NCI-H524 (cell line): ENCODE measurements around the gene ADRA2B.
"Not testable (repeated sequence)": the region's sequence is repeated elsewhere in the genome, so short reads cannot be mapped to it uniquely, and the experiment has no call there.

Experiments used
- DNase-seq, 2 experiments: peaks; one replicate each; lab custom pipeline; 2025; lab: John Stamatoyannopoulos, UW

Gene ADRA2B

DNA sequence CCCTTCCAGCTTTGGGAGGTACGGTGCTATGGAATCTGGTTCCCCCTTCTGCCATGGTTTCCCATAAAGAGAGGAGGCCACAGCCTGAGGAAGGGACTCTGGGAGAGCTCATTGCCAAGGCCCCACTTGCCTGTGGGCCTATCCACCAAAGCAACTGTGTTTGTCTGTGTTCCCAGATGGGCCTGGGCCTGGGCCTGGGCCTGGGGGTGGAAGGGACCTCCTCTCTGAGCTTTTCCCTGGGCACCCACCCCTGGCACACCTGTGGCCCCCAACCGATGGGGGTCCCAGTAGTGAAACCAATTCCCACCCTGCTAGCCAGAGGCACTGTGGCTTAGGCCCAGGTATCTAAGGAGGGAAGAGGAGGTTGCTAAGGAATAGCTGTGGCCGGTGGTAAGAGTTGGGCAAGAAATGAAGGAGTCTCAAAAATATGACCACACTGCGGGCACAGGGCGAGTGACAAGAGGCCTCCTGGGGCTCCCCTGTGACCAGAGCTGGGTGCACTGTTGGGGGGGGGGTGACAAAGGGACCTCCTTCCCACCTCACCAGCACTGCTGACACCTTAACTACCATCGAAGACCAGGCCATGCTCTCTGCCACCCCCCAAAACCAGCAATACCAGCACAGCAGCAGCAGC is 33.8 kb upstream of the ADRA2B start:
- no peak for DNase-seq

DNA sequence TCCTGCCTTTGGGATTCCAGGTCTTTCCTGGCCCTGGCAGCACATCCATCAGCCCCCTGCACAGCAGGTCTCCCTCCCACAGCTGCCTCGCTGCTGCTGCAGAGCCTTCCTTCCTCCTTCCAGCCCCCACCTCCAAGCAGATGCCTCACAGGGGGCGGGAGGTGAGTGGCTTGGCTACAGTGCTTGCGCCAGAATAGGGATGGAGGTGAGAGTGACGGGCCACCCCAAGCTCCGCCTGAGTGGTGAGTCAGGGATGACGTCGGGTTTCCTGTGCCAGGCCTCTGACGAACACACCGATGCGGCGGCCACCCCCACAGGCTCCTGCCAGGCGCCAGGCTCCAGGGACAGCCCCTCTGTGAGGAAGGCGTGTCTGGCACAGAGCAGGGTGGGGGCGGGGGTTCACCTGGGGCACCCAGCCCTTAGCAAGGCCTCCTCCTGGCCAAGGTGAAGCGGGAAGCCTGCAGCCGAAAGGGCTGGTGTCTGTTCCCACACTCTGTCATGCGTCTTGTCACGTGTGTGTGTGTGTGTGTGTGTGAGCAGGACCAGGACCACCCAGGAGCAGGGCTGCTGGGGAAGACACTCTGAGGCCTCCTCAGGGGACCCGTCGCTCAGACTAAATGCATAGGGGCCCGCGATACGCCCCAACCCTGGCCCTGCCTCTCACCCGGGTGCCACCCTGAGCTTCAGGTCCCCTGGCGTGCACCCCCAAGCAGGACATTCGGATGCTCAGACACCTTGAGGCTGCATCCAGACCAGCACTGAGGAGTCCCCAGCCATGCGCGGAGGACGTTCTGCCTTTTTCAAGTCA is 32.2 kb upstream of the ADRA2B start:
- peak; percentile 15 to 36 for DNase-seq

DNA sequence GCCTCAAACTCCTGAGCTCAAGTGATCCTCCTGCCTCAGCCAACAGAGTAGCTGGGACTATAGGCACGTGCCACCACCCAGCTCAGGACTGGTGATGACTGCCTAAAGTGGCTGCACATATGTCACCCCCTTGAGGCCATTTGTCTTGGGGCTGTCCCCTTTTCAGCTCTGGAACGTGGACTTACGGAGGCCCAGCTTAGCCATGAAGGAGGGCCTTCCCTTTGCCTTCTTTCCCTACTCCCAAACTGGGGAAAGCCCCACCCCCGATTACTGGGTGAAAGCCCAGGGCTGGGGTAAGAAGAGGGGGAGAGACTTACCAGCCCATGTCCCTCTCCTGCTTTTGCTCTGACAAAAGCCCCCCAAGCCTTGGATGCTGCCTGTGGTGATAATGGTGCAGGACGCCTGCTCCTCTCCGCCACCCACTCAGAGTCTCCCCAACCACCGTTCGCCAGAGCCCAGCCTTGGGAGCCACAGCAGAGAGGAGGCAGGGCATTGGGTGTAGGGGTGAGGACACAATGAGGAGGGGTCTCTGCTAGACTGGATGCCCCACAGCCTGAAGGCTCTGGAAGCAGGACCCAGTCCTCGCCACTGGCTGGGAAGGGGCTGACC is 31.3 kb upstream of the ADRA2B start:
- DNase-seq: peak; percentile 32 to 69

DNA sequence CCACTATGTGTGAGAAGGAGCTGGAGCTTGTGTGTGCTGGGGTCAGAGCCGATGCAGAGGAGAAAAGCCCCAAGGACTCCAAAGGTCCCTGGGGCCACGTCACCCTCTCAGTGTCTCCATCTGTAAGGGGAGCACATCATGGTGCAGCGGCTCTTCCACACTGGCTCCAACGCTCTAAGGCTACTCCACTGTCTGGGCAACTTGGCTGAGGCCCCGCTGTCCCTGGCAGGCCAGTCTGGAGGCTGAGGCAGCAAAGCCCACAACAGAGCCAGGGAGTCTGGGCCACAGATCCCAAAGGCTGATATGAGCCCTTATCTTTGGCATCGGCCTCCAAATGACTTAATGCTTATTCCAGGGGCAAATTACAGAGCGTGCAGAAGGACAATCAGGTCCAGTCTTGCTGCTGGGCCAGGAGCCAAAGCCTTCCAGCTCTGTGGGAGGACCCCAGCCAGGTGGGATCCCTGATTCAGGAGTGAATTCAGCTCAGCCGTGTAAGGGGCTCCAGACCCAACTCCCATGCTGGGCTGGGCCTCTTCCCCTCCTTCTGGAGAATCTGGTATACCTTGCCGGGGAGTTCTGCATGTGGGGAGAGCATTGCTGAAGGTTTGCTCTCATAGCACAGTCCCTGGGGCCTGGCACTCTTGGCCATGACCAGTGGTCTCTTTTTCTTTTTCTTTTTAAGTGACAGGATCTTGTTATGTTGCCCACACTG is 30.7 kb upstream of the ADRA2B start:
- DNase-seq: no peak

DNA sequence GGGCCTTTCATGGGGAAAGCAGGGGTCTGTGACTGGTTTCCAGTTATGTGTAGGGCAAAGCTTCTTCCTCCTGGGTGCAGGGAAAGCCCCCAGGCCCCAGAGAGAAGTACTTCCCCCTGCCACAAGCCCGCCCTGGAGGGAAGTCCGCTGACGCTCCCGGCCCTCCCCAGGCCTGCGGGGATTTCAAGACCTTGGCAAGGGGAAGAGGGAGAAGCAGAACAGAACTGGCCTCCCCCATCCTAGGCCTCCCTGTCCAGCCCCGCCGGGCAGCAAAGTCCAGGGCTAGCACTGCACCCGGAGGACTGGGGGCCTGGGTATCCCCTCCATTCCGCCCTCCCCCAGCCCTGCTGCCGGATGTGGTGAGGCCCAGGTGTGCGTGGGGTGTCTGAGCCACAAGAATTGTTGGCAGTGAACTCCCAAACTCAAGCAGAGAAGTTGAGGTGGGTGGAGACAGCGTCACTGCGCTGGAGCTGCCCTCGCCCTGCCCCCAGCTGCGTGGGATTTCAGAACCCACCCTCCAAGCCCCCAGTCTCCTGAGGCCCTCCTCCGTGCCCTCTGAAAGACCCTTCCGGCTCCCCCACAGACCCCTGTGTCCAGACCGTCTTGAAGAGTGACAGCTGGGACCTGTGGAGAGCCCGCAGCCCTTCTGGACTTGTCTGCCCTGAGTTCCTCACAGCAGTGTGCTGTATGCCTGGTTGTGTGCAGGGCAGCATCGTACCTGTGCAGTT is 29.9 kb upstream of the ADRA2B start:
- peak in 1 of 2 experiments; percentile 4 for DNase-seq

DNA sequence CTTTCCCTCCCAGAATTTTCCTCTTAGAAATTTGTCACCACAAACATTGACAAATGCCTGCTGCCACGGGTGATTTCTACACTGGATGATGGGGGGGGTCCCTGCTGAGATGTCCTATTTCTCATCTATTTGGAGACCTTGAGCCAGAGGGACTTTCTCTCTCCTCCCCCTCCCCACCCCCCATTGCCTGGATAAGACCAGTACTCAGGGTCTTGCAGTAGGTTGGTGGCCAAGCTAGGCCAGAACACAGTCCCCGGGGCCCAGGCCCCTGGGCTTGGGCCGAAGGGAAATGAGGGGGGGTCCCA is 29.4 kb upstream of the ADRA2B start:
- no peak for DNase-seq

DNA sequence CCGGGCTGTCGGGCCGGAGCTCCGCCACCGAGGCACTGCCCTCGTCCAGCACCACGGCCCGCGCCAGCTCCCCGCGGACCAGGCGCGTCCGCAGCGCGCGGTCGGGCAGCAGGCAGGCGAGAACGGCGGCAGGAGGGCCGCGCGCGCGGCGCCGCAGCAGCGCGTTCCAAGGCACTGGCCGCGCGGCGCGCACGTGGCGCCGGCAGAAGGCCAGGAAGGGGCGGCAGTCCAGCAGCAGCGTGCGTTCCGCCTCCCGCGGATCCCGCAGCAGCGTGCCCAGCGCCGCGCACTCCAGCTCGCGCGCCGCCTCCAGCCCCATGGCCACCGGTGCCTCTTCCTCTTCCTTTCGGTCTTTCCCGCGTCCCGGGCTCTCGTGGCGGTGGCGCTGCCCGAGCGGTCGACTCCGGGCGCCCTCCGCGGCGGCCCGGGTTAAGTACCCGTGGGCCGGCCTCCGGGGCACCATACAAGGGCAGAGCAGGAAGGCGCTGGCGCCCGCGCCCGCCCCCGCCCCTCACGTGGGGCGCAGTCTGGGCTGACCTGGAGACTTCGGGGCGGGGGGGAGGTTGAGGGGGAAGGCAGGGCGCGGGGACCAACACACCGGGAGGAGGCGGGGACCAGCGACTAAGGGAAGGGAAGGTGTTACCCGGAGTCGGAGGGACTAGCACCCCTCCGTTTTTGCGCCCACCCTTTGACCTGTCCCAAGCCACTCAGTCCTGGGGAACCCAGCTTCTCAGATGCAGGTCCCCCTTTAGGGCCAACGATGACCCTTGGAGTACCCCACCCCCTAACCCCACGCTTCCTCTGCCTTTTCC is 28.9 kb upstream of the ADRA2B start, which contains the start of gene DUSP2:
TSS of gene DUSP2 (minus strand) at position 405 of the 812 bp plus-strand sequence. CDS start at position 319, 86 bp downstream.
- DNase-seq: peak; percentile 10 to 58

DNA sequence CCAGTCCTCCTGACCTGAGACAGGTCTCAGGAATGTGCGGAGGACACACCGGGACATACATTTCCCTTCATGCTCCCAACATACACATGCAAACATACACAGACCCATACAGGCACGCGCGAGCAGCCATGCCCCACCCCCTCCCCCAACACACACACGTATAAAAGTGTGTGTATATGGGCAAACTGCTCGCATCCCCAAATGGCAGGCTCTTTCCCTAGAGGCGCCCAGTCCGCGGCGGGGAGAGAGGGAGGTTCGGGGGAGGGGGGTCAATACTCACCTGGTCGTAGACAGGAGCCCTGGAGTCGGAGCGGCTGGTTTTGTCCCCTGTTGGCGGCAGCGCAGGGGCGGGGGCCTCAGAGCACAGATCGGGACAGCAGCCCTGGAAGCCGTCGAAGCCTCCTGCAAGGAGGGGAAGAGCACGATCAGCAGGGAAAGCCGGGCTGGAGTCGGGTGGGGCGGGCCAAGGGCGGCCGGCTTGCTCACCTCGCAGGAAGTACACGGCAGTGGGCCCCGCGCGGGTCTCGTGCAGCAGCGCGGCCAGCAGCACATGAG is 28.2 kb upstream of the ADRA2B start:
- peak in 1 of 2 experiments; percentile 31 for DNase-seq

DNA sequence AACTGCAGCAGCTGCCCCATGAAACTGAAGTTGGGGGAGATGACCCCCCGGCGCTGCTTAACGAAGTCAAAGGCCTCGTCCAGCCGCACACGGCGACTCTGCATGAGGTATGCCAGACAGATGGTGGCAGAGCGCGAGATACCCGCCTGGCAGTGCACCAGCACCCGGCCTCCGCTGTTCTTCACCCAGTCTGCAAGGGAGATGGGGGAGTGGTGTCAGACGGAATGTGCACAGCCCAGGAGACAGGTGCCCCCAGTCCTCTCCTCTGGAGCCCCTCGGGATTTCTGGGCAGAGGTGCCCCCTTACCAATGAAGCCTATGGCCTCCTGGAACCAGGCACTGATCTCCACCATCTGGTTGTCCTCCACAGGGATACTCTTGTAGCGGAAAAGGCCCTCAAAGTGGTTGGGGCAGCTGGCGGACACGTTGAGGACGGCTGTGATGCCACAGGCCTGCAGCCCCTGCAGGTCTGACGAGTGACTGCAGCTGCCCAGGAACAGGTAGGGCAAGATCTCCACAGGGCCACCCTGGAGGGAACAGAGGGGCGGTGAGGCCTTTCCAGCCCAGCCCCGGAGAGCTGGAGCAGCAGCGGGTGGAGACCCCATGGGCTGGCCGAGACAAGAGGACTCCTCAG is 27.6 kb upstream of the ADRA2B start:
- DNase-seq: peak; percentile 93 to 96

DNA sequence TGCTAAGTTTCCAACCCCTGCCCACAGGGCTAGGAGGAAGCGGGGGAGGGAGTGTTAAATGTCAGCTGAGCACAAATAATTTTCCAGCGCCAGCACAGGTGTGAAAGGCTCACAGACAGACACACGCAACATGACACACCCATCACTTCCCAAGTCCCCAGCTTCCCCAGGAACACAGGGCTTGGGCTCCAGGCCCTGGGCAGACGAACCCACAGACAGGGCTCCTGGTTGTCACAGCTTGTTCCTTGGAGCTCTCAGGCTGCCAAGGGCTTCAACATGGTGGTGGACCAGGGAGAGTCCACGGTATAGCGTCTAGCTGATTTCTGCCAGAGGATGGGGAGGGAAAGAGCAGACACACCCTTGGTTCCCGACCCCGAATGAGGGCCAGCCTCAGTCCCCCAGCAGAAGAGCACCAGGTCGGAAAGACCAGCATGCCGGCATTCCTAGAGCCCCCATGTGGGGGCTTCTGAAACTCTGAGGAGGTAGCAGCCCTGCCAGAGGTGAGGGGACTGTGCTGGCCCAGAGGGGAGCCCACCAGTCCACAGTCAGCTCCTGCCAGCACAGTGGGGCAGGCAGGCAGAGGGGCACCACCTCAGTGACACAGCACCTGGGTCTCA is 27.0 kb upstream of the ADRA2B start:
- peak in 1 of 2 experiments; percentile 21 for DNase-seq

DNA sequence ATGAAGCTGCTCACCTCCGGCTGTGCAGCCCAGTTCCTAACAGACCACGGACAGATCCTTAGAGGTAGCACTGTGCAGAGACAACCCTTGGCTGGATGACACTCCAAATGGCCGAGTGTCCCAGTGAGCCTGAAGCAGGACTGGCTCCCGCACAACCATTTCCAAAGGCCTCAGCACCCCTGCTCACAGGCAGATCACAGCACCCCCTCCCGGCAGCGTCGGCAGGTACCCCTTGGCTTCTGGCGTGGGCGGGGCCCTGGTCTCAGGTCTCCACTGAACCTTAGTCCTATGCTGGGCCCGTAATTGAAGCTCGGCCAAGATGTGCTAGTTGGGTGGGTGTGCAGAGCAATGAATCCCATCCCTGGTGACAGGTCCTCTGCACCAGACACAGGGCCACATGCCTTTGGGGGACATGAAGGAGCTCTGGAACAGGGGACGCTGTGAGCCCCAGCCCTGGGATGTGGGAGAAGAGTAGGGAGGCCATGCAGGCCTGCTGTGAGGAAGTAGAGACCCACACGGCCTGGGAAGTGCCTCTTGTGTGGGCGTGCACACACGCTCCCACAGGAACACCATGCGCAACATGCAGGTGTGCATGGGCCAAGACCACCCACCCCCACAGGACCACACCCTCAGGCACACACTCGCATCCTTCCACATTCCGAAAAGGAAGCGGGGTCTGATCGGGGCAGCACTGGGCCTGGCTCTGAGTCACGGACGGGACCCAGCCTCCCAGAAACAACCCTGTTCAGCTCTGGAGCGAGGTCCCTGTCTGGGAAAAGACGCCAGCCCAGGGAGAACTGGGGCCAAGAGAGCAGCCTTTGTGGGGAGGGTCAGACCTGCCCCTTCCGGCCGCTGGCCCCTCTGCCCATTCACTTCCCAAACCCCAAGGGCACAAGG is 26.1 kb upstream of the ADRA2B start:
- DNase-seq: no peak

DNA sequence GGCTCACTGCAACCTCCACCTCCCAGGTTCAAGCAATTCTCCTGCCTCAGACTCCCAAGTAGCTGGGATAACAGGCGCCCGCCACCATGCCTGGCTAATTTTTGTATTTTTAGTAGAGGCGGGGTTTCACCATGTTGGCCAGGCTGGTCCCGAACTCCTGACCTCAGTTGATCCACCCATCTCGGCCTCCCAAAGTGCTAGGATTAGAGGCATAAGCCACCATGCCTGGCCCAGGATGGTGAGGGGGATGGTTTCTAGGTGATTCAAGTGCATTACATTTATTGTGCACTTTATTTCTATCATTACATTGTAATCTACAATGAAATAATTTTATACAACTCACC is 25.2 kb upstream of the ADRA2B start:
- not testable (repeated sequence) for DNase-seq

DNA sequence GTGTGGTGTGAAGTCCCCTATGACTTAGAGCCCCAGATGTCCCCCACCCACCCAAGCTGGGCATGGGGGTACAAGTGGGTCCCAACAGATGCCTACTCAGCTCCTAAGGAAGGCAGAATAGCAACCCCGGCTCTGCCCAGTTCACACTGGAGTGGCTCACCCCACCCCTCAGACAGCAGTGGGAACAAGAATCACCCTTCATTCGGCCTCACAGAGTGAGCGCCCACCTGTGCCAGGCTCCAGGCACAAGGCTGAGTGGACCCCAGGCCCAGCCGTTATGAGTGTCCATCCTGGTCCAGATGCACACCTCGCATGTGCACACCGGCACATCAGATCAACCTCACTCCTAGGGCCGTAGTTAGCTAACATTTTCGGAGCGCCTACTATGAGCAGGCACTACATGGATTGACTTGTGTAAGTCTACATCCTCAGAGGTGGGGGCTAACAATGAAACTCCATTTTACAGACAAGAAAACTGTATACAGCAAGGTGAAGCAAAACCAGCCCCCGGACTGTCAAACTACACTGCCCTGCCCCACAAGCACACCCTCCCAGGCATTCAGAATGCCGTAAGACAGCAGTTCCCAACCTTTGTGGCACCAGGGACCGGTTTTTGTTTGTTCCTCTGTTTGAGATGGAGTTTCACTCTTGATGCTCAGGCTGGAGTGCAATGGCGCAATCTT is 24.7 kb upstream of the ADRA2B start:
- no peak for DNase-seq

DNA sequence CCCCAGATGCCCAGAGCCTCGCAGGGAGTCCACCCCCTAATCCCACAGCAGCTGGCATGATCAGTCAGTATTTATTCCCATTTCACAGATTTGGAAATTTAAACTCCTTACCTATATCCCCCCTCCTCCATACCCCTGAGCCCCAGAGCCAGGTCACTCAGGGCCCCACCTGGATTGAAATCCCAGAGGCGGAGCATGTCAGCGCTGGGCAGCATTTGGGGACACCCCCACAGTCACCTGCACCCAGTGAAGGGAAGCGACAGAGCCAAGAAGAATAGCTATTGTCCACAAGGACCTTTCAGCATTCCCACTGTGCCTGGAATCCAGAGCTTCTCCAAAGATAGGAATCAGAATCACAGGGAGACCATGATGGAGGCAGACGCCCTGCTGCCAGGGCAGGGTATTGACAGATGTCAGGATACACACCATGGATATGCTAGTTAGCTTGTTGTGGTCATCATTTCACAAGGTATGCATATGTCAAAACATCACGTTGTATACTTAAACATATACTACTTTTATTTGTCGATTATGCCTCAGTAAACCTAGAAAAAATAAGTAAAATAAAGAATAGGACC is 22.9 kb upstream of the ADRA2B start:
- no peak for DNase-seq

DNA sequence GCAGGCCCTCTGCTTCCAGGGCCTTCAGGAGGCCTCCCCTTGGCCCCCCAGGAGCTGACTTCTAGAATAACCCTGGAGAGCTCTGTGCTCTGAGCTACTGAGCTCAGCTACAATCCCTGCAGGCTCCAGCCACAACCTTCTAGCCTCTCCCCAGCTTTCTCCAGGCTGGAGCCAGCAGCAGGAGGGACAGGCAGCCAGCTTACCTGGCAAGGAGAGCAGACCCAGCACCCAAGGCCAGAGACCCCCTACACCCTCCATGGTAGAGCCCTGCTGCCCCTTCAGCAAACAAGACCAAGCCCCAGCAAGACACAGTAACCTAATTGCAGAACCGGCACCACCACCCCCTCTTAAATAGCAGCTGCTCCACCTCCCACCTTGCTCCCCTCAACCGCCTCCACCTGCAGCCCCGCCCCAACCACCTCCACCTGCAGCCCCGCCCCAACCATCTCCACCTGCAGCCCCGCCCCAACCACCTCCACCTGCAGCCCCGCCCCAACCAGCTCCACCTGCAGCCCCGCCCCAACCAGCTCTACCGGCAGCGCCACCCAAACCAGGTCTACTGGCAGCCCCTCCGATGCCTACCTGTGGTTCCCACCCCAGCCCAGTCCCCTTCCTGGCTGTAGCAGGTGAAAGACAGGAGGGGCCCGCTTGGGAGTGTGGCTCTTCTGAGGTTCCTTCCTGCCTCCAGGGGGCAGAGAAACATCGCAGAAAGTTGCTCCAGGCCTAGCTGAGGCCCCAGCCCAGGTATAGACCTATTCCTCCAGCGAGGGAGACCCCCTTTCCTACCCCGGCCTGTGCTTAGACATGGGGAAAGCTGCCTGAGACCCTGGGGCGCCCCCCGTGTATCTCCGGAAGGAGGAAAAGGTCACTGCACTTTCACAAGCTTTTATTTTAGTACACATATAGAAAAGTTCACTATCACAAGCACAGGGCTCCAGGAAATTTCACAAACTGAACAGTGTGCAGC is 22.1 kb upstream of the ADRA2B start, which contains the start of gene ASTL:
TSS of gene ASTL (minus strand) at position 324 of the 967 bp plus-strand sequence. CDS start at position 258, 66 bp downstream.
- peak; percentile 12 to 62 for DNase-seq
